NCI-H774 (cell line): ENCODE measurements around the gene NINJ1.

Experiments
- DNase-seq: peaks from one replicate; lab custom pipeline; 2025; lab: John Stamatoyannopoulos, UW

NINJ1 gene

DNA sequence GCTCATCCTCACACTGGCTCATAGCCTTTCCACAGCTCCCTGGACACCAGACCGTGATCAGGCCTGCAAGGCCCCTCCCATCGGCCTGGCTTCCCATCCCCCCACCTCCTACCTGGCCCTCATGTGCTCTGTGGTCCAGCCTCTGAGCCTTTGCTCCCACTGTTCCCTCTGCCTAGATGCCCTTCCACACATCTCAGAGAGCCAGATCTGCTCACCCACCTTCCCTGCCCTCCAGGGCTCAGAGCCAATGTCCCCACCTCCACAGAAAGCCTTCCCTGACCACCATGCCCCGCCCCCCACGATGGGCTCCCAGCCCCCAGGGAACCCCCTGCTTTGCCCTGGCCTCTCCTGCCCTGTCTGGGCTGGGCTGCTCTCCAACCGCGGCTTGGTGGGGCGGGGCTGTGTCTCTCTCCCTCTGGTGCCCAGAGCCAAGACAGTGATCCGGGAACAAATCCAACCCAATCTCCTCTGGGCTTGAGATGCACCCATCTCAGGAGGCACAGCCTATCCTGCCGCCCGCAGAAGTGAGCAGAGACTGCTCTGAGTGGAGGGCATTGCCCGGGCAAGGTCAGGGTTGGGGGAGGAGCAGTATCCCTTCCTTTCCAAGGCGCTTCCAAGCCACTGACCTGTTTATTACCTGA is 1.6 kb downstream of the NINJ1 start:
- no peak for DNase-seq

DNA sequence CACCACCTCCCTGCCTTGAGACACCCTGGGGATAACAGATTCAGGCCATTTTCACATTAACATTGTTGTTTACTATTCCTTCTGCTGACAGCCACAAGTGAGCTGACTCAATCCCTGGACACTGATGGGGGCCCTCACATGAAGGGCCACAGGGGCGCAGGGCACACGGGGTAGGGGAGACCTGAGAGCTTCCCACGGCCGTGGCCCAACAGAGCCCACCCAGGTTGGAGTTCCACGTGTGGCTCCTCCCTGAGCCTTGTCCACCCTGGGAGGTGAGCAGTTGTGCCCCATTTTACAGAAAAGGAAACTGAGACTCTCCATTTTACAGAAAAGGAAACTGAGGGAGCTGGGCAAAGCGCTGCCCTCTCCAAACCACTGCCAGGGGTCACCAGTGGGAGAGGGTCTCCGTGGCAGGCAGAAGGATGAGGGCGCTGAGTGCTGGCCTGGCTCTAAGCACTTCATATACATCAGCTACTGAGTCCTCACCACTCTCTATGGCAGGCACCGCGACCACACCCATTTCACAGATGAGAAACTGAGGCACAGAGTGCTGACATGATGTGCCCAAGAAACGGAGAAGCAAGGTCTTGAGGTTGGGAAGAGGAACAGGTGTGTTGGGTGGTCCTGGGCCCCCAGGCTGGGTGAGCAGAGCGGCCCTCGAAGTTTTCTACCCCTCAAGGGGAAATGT is 2.3 kb downstream of the NINJ1 start:
- no peak for DNase-seq

DNA sequence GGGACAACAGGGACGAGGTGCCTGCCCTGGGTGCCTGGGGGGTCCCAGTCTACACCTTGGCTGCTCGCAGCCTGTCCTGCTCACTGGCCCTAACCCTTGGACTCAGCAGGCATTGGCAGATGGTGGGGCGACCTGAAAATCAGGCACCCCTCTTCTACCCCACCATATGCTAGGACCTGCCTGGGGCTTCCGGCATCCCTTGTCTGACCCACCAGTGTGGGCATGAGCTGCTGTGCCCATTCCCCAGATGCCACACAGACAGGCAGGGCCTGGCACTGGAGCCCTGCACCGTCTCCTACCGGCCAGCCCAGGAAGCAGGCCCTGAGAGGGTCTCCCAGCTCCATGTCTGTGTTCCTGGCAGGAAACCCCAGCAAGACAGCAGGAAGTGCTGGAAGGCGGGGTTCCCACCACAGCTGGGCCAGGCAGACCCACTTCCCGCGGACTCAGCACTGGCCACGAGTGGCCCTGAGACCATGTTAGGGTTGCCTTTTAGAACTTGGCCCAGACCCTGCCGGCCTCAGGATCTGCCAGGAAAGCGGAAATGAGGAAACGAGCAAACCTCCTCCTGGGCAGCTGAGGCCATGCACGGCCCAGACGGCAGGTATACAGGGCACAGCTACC is 3.1 kb downstream of the NINJ1 start:
- no peak for DNase-seq

DNA sequence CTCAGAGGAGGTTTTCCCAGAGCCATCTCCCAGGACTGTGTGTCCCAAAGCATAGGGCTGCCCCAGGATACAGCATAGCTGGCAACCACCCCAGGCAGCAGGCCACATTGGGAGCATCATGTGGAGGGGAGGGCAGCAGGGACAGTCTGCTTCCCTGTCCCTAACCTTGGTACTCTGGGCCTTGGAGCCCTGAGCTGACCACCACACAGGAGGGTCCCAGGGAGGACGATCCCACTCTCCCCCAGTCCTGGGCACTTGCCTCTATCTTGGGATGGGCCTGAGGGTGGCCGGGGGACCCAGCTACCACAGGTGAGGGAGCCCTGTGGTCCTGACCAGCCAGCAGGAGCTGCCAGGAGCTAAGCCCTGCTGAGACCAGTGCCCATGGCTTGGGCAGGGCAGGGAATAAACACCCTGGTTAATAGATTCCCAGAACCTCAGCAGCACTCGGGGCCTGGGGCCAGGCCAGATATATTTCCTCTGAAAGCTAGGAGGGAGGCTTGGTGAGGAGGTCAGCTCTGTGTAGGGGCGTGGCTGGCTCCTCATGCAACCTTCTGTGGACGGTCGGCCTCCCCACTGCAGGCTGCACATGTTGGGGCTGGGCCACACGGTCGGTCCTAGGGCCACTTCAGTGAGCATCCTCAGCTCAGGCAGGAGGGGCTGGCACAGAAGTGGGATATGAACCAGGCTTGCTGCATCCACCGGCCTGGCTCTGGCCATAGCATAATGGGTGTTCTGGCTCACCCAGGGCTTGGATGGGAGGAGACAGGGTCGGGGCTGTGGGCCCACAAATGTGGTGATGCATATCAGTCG is 4.2 kb downstream of the NINJ1 start:
- DNase-seq, result no peak

DNA sequence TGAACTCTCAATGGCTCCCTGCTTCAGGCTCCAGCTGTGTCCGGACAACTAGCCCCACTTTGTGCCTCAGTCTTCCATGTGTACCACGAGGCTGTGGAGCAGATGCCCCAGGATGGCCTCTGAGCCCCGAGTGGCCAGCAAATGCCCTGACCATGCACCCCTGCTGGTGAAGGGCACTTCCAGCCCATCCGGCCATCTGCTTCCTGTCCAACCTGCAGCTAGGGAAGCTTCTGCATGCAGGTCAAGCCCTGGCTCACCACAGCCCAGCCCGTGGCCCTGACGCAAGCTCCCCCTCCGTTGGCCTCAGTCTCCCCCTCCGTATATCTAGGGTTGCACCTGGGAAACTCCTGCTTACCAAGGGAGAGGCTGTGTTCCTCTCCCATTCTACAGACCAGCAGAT is 4.8 kb downstream of the NINJ1 start:
- DNase-seq, result no peak

DNA sequence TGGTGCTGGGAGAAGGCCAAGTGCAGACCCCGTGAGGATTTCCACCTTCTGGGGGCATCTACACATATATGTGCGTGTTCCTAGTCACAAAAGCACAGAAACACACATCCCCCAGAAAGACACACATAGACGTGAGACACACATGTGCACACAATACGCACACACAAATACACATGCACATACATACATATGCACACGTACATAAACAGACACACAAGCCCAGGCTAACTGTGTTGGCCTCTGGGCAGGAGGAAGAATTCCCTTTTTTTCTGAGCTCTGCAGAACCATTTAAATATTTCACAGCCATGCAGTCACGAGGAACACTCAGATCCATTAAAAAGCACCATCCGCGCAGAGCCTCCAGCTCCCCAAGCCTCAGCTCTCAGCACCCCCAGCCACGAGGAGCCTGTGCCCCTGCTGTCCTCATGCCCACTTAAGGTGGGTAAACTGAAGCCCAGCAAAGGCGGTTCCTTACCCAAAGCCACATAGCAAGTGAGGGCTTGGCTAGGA is 5.3 kb downstream of the NINJ1 start:
- DNase-seq, result no peak

DNA sequence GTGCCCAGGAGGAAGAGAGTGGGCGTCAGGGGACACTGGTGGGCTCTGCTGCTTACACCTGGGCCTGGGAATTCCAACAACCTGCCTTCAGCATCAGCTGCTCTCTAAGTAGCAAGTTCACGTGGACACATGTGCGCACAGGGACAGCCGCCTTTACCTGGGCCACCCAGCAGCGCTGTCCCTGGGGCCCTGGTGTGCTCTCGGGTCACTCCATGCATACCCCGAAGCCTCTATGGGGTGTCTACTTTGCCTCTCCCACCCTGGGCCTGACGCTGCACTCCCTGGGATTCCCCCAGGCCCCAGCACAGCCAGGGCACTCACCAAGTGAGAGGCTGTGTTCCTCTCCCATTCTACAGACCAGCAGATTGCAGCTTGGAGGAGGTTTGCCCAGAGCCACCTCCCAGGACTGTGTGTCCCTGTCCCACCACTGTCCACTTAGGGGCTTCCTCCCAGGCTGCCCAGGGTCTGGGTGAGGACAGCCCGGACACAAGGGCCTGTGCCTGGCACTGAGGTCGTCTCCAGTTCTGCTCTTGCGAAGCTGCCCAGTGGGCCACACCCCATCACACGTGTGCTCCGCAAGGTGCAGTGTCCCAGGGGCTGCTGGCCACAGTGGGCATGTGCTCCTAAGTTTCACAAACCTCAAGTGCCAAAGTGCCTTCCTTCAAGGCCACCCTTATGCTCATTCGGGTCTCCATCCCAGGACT is 5.9 kb downstream of the NINJ1 start:
- no peak for DNase-seq

DNA sequence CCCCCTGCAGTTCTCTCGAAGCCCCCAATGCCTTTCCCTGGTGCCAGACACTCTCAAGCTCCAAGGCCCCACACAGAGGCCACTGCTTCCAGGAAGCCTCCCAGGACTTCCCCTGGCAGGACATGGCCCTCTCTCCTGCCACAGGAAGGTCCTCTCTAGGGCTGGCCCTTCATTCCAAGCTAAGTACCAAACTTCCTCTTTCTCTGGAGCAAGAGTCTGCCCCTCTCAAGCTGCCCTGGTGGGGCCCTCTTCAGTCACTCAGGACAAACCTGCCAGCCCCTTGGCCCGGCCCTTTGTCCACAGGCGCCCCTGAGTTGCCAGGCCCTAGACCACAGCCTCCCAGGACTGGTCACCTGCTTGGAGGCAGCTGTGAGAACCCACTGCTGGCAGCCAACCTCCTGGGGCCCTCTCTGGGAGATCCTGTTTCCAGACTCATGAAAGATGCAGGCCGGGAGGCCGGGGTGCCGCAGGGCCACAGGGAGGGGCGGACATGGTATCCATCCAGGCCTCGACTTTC is 6.6 kb downstream of the NINJ1 start:
- no peak for DNase-seq

DNA sequence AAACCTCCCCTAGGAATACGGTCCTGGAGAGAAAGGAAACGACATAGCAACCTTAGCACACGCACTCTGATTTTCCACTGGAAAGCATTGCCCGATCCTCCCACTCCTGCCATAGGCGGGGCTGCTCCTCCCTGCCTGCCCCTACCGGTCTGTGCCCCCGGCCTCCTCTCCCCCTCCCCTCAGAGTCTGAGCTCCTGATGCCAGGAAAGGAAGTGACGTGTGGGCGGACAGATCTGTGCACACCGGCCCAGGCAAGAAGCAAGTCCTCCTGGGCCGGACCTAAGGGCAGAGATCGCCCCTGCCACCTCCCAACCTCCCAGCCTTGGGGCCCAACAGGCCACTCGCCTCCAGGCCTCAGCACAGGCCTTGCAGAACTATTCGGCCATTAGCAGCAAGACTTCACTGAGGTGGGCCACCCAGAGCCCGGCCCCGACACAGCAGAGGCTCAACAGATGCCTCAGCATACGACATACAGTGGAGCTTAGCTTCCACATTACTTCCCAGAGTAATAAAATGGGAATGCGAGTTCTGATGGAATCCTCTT is 7.2 kb downstream of the NINJ1 start:
- no peak for DNase-seq

DNA sequence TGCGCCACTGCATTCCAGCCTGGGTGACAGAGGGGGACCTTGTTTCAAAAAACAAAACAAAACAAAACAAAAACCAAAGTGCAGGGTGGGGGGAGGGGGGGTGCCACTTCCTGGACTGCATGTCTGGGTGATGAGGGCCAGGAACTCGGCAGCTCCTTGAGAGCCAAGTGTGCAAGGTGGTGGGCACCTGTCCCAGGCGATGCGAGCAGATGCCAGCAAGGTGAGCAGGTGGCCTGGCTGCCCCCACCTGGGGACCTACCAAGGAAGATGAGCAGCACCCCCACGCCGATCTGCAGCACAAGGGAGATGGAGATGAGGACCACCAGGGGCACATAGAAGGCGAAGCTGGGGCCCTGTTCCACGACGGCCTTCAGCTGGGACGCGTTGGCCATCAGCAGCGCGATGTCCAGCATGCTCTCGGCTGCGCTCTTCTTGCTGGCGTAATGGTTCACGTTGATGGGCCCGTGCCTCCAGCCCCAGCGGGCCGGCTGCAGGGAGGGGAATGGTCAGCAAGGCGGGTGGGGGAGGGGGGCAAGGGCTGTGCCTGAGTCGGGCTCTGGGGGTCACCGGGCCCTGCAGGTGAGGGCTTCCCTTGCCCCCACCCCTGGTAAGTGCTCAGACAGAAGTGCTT is 7.8 kb downstream of the NINJ1 start:
- no peak for DNase-seq

DNA sequence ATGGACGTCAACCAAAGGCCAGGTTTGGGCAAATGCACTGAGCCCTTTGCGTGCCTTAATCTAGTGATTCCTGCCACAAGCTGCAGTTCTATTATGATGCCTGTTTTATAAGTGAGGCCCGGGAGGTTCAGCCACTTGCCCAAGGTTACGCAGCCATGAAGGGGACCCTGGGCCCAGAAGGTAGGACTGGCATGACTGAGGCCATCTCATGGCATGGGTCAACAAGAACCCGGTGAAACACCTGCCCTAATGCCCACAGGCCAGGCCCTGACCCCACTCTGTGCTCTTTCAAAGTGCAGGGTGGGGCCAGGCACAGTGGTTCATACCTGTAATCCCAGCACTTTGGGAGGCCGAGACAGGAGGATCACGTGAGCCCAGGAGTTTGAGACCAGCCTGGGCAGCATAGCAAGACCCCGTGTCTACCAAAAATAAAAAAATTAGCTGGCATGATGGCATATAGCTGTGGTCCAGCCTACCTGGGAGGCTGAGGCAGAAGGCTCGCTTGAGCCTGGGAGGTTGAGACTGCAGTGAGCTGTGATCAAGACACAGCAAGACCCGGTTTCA is 8.6 kb downstream of the NINJ1 start:
- no peak for DNase-seq

DNA sequence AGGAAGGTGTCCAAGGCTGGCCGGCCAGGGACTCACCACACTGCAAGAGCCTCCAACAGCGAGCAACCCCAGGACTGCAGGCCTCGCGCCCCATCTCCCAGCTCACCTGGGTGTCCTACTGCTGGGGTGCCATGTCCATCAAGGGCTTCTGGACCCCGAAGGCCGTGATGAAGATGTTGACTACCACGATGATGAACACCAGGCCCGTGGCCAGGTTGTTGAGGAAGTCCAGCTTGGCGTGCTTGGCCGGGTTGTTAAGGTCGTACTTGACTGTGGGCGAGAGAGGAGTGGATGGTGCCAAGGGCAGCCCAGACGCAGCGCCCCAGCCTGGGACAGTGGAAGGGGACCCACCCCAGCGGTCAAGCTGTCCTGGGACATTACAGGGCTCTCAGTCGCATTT is 9.3 kb downstream of the NINJ1 start:
- DNase-seq, result no peak

DNA sequence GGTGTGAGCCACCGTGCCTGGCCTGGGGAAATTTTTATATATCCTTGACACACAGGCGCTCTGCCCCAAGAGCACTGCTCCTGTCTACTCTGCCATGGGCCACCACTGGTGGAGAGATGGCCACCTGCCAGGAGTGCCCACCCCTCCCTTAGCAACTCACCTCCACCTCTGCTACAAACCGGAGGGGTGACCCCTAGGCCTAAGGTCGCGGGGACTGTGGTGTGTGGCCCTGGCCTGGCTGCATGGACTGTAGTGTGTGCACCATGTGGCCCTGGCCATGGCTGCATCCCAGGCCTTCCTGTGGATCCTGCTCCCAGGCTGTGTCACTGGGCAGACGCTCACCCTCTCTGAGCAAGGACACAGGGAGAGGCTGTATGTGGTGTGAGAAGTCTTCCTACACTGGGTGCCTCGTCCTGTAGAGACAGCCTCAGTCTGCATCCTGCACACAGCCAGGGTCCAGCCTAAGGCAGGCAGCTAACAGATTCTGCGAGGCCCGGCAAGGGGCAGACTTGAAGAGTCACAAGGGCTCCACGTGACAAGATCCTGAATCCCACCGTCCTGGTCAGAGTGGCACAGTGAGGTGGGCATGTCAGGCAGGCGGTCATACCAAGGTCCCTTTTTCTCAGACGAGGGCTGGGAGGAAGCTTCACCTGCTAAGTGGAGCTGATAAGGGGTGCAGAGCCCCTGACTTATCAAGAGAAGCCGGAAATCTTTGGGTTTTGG is 10.3 kb downstream of the NINJ1 start:
- no peak for DNase-seq

DNA sequence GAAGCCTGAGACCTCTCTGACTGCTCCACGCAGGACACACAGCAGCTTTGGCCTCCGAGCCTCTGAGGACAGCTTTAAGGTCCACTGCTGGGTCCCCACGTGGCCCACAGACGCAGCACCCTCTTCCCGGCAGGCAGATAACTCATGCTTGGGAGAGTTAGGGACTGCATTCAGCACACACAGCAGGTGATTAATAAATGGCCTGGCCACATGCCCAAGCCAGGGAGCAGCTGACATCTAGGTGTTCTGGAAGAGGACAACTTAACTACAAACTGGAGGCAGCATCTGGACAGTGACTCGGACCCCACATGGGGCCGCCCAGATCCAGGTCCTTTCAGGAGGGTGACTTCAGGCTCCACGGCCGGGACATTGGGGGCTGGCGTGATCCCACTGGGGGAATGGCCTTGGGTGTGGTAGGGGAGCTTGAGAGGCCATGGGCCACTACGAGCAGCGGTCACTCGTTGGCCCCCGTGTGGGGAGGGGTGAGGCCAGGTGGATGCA is 11.3 kb downstream of the NINJ1 start:
- DNase-seq, result no peak

DNA sequence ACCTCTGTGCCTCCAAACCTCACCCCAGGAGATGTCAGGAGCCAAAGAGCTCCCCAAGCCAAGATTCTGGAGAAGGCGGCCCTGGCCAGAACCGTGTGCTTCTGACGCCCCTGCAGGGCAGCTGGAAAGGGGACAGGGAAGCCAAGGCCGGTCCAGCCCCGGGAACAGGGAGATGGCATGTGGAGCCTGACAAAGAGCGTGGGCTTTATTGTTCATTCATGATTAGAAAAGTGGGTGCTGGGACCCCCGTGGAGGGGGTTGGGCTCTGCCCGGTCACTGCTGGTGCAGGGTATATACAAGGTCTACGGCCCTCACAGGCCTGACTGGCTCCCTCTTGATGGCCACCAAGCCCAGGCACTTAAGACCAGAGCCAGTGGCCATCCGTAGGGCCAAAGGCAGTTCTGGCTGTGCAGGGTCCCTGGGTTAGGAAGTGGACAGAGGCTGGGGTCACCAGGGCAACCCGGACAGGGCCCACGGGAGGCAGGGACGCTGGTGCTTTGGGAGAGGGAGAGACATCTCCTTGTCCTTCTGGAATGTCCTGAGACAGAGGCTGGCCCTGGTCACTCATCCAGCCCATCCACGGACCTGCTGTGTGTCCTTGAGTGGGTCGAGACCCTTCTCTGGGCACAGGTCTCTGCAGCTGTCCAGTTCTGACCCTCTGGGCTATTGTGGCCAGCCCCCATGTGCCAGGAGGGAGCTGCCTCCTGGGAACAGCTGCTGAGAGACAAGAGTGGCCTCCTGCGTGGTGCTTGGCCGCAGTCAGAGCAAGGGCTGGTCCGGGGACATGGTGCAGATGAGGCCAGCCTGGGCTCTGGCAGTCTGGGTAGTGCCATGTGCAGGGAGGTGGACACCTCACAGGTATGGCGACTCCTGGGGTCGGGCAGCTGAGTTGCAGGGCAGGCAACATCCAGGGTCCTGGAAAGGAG is 12.5 kb downstream of the NINJ1 start:
- DNase-seq, result no peak

DNA sequence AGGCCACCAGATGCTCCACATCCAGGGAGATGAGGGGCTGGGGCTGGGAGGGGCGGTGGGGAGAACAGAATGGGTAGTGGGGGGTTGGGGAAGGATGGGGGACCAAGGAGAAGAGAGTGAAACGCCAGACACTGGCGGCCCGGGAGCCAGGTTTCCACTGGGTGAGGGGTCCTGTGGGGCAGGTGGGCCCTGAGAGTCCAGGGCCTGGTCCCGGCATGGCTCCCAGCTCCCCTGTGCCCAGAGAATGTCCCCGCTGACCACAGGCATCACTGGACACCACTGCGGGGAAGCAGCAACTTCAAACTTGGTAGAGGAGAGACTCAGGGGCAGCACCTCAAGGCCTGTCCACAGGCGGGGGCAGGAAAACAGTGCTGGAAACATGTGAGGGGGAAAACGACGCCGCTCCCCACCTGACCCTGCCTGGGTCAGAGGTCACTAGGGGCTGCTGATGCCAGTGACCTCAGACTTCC is 13.2 kb downstream of the NINJ1 start:
- DNase-seq, result no peak

DNA sequence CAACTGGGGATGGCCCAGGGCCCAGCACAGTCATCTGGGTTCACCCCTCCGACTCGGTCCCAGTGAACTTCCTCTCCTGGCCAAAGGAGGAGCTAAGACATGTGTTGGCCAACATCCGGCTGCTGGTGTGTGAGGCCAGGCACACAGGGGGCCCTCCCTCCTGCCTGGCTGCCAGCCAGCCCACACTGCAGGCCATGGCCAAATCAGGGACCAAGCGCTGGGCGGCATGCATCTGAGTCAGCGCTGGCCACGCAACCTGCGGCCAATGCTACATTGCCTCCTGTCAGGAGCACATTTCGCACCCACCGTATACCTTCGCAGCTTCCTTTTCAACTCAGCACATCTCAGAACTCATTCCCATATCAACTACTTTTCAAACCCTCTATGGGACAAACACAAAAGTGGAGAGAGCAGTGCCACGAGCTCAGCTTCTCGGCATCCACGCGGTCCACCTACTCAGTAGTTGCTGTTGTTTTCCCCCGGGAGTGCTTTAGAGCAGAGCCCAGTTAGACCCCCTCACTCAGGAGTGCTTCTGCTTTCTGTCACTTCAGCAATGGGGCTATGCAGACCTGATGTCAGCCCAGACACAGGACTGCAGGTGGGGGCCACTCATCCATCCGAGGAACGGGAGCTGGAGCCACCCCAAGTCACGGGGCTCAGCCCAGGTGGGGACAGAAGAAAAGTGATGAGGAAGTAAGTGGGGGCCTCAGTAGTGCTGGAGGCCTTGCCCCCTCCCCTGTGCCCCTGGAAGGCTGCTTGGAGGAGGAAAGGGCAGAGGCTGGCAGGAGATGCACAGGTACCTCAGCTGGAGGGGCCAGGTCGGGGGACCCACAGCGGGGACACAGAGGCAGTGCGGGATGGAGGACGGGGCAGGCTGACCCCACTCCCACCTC is 13.9 kb downstream of the NINJ1 start:
- DNase-seq, result no peak

DNA sequence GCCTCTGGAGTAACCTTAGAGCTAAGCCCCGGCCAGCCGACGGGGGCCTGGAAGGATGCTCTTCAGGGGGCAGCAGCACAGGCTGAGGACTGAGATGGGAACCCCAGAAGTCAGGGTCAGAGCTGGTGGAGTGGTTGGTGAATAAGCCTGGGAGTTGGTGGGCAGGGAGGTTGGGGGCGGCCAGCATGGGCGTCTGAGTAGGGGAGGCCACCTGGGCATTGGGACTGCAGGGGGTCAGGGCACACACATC is 14.4 kb downstream of the NINJ1 start:
- DNase-seq, result no peak
